GM12878 (cell line): ENCODE data around the gene CFAP20. TPM values are rescaled to one million over a fixed set of nuclear protein-coding genes. Genes with fewer than 3 reads are reported as not detected.

ENCODE experiments used
- ATAC-seq: fragments of 200-7000 bp; cut with Tn5 transposase; 3 replicates; pipeline ENCODE4 v1.9.1; 2020; ENCODE audit warnings: mild to moderate bottlenecking, moderate library complexity
- BruUV-seq: library from RNA; stranded (reverse); fragments of 400-500 nt; replicated peaks from 2 replicates; lab custom pipeline; 2021; lab: Mats Ljungman, UMichigan
- CTCF ChIA-PET: fragments of 300-600 bp; sonication (Branson Sonifier 250); formaldehyde crosslinking; extraction: SDS; loops from one replicate; lab custom pipeline; 2021; ENCODE audit warnings: inconsistent platforms; lab: Yijun Ruan, JAX
- POLR2A ChIA-PET: fragments of 350-600 bp; formaldehyde crosslinking; extraction: SDS; loops from one replicate; lab custom pipeline; 2021; ENCODE audit warnings: inconsistent platforms; lab: Charles Lee
- RAD21 ChIA-PET: fragments of 300-600 bp; sonication (Branson Sonifier 250); formaldehyde crosslinking; loops from one replicate; lab custom pipeline; 2023; ENCODE audit warnings: antibody characterized with exemption; ENCODE audit not compliant: unreplicated experiment; lab: Charles Lee
- SMC1A ChIA-PET: fragments of 300-600 bp; sonication (Branson Sonifier 250); formaldehyde crosslinking; loops from one replicate; lab custom pipeline; 2023; ENCODE audit not compliant: unreplicated experiment, uncharacterized antibody; lab: Charles Lee
- DNase-seq: peaks from one replicate; pipeline ENCODE4 v3.0.0-alpha.2; 2011; ENCODE audit warnings: low read depth, low spot score
- FAIRE-seq: peaks from 3 replicates; lab custom pipeline; 2011; peaks lifted over from hg19 to GRCh38; lab: Jason Lieb, UNC
- H2AFZ ChIP-seq: 2 replicates; pipeline ENCODE4 v1.6.0; 2011; ENCODE audit warnings: low read depth, low read length, control low read depth; ENCODE audit not compliant: control insufficient read depth
- H3K27ac ChIP-seq: 2 replicates; pipeline ENCODE4 v1.5.1; 2011; ENCODE audit warnings: control low read depth; ENCODE audit not compliant: control insufficient read depth, insufficient read depth
- H3K27me3 ChIP-seq, 2 experiments: replicated peaks in 1 of 2; 2 replicates each; pipeline versions ENCODE4 v1.6.0 to v1.6.1; 2011; ENCODE audit warnings: low read length in 1 of 2; ENCODE audit not compliant: control insufficient read depth in 2 of 2, insufficient read depth in 2 of 2
- H3K36me3 ChIP-seq, 2 experiments: 2 replicates each; pipeline ENCODE4 v1.5.1; 2011; ENCODE audit warnings: low read length in 1 of 2; ENCODE audit not compliant: control insufficient read depth in 2 of 2, insufficient read depth in 2 of 2
- H3K4me1 ChIP-seq: 2 replicates; pipeline ENCODE4 v1.6.1; 2011; ENCODE audit warnings: mild to moderate bottlenecking, low read length, moderate library complexity, mixed read lengths; ENCODE audit not compliant: control insufficient read depth, insufficient read depth
- H3K4me2 ChIP-seq: 2 replicates; pipeline ENCODE4 v1.6.0; 2011; ENCODE audit warnings: control low read depth; ENCODE audit not compliant: control insufficient read depth, insufficient read depth
- H3K4me3 ChIP-seq: fragments of 200-600 bp; sonication (generic); 2 replicates; pipeline ENCODE4 v1.5.1; 2016
- H3K79me2 ChIP-seq: 2 replicates; pipeline ENCODE4 v1.6.0; 2011; ENCODE audit warnings: low read length; ENCODE audit not compliant: control insufficient read depth, insufficient read depth
- H3K9ac ChIP-seq: 2 replicates; pipeline ENCODE4 v1.8.0; 2011; ENCODE audit warnings: low read length, control low read depth, mixed read lengths; ENCODE audit not compliant: control insufficient read depth, insufficient read depth
- H3K9me3 ChIP-seq: replicated peaks from 3 replicates; pipeline ENCODE4 v1.5.1; 2011; ENCODE audit warnings: mild to moderate bottlenecking, low read length; ENCODE audit not compliant: control insufficient read depth, insufficient read depth
- H4K20me1 ChIP-seq: 2 replicates; pipeline ENCODE4 v1.6.0; 2011; ENCODE audit not compliant: control insufficient read depth, insufficient read depth
- CREB1 ChIP-seq: IDR thresholded peaks from 2 replicates; pipeline ENCODE4 v1.6.1; 2012; ENCODE audit warnings: low read depth, mild to moderate bottlenecking, inconsistent platforms
- HSF1 ChIP-seq: fragments of 150-350 bp; IDR thresholded peaks from 2 replicates; pipeline ENCODE4 v1.6.1; 2014; ENCODE audit warnings: mild to moderate bottlenecking, low read depth, low read length
- NFXL1 ChIP-seq: fragments of 450-650 bp; IDR thresholded peaks from 2 replicates; pipeline ENCODE4 v1.6.1; 2017; ENCODE audit warnings: antibody characterized with exemption, mild to moderate bottlenecking, borderline replicate concordance
- NRF1 ChIP-seq: conservative IDR thresholded peaks from 2 replicates; pipeline ENCODE4 v1.6.1; 2011; ENCODE audit warnings: mild to moderate bottlenecking, low read depth, low read length, improper control_type of control experiment
- PAX8 ChIP-seq: fragments of 450-650 bp; IDR thresholded peaks from 2 replicates; pipeline ENCODE4 v1.6.1; 2017; ENCODE audit warnings: mild to moderate bottlenecking, moderate library complexity
- SIX5 ChIP-seq: IDR thresholded peaks from 2 replicates; pipeline ENCODE4 v1.6.1; 2011; ENCODE audit warnings: mild to moderate bottlenecking, low read depth, low read length, moderate library complexity; ENCODE audit not compliant: severe bottlenecking
- SMC3 ChIP-seq: IDR thresholded peaks from 2 replicates; pipeline ENCODE4 v1.6.1; 2011; ENCODE audit warnings: low read length, improper control_type of control experiment, borderline replicate concordance
- TBL1XR1 ChIP-seq: IDR thresholded peaks from 2 replicates; pipeline ENCODE4 v1.6.1; 2012; ENCODE audit warnings: low read depth, low read length, improper control_type of control experiment
- ZNF384 ChIP-seq: IDR thresholded peaks from 2 replicates; pipeline ENCODE4 v1.6.1; 2012; ENCODE audit warnings: low read depth, mild to moderate bottlenecking, low read length, improper control_type of control experiment, borderline replicate concordance
- WGBS: methylation state at CpG from one replicate; pipeline ENCODE4 v1.1.6; 2016; ENCODE audit warnings: low lambda C conversion rate; ENCODE audit not compliant: insufficient replicate concordance, insufficient coverage; ENCODE audit errors: missing lambda C conversion rate; 5-methylcytosine and 5-hydroxymethylcytosine counted together
- in situ Hi-C: fragments of 300-500 bp; cut with MboI; formaldehyde crosslinking; loops from 9 replicates; pipeline ENCODE4 v1.14.3; 2018; ENCODE audit warnings: mixed read lengths
- intact Hi-C: fragments of 100-400 bp; cut with micrococcal nuclease; formaldehyde crosslinking; loops from one replicate; pipeline ENCODE4 v1.14.2; 2022; ENCODE audit not compliant: unreplicated experiment
- polyA plus RNA-seq, 11 experiments: library from polyadenylated mRNA; depleted of rRNA in 4 of 11; unstranded in 6 of 11; stranded (reverse) in 5 of 11; fragments of >200 nt; fragmentation: Nextera tagmentation in 4 of 11; fragmentation: Illumina TruSeq in 1 of 11; extraction: Ambion mirVana in 4 of 11; extraction: Trizol in 1 of 11; gene quantifications; 1 replicate in 1 of 11; 2 replicates in 10 of 11; pipeline versions ENCODE4 v1.2.1 to v1.2.3, GENCODE V29; 2011 to 2016; ENCODE audit warnings: inconsistent platforms in 2 of 11, missing spikeins in 2 of 11, low read depth in 1 of 11
- total RNA-seq, 4 experiments: library from RNA; depleted of rRNA in 3 of 4; stranded (reverse); fragments of >200 nt in 3 of 4; fragmentation: Illumina TruSeq in 1 of 4; extraction: Trizol in 1 of 4; gene quantifications; 2 replicates each; pipeline versions ENCODE4 v1.2.1 to v1.2.3, GENCODE V29; 2013 to 2021
- TF ChIP-seq, protein P1 (sequence below): IDR thresholded peaks from 2 replicates; pipeline ENCODE4 v1.6.1; 2012; ENCODE audit warnings: low read depth, low read length, improper control_type of control experiment

CFAP20 gene
- total and polyA plus RNA-seq, 10 of the 15 experiments (the other 5 are each of a cell fraction or from before 2014, with no cell fraction given) = 10.9 to 61.7 (median 46.2) TPM

DNA sequence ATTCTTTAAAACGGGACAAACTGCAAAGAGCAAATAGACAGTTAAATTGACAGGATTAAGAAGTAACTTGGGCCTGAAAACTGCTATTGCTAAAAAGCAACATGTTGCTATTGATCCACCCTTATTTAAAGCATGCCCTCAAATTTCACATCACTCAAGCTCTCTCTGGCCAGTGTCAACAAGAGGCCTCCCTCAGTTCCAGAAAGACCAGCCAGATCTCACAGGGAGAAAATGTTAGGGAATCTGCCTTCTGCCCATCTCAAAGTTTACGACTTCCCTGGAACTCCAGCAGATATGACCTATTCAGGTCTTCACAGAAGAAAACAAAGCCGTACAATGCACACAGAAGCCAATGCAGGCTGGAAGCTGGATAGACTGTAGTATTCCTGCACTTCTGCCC is 8.9 kb downstream of the CFAP20 start:
- peaks cover 41% of the 10 kb centered on the region for H3K79me2 ChIP-seq
- ATAC-seq (no peak), FAIRE-seq (no peak), DNase-seq (no peak)
- H3K27ac ChIP-seq = no peak overlapping the region
- no peaks in the 10 kb centered on the region for H3K9me3 ChIP-seq
- no peak for TF ChIP-seq CREB1
- no peak for TF ChIP-seq NFXL1
- TF ChIP-seq TBL1XR1 = no peak
- TF ChIP-seq NRF1 = no peak
- no peak for TF ChIP-seq SIX5
- no TSS peak for BruUV-seq
- CTCF ChIA-PET = interaction anchor here (0.9 to 13.7 kb wide), 7 partner anchors 9 to 220 kb away, joined by 3 to 186 read pairs (median 14); partner anchors contain the start of gene CFAP20
- intact Hi-C loops = loop anchor here (5.0 to 10.0 kb wide), 2 partner anchors 223 to 675 kb away; partner anchors contain the start of genes CIAPIN1 and COQ9
- no peak overlapping the region for H3K4me2 ChIP-seq
- H3K4me1 ChIP-seq = peaks cover 12% of the 10 kb centered on the region
- no peak overlapping the region for H2AFZ ChIP-seq
- no peaks in the 10 kb centered on the region for H3K27me3 ChIP-seq
- RAD21 ChIA-PET = interaction anchor here (2.4 to 4.4 kb wide), 3 partner anchors 11 to 22 kb away, joined by 13 to 61 read pairs (median 24); no protein-coding TSS in a partner anchor
- SMC1A ChIA-PET = interaction anchor here (1.8 to 4.5 kb wide), 5 partner anchors 9 to 99 kb away, joined by 9 to 50 read pairs (median 17); partner anchors contain the start of gene CFAP20
- H4K20me1 ChIP-seq = no peaks in the 10 kb centered on the region; the same call in 1 of the 2 replicates
- H3K9ac ChIP-seq = no peak overlapping the region
- POLR2A ChIA-PET = interaction anchor here (2.4 kb wide), 1 partner anchor 17 kb away, joined by 12 read pairs; no protein-coding TSS in a partner anchor
- in situ Hi-C loops = no loop called here
- peaks cover 2 to 8% of the 10 kb centered on the region in 2 experiments for H3K36me3 ChIP-seq
- no peak overlapping the region for H3K4me3 ChIP-seq
- 92% methylated on average over 3 of the region's 3 CpGs for WGBS

DNA sequence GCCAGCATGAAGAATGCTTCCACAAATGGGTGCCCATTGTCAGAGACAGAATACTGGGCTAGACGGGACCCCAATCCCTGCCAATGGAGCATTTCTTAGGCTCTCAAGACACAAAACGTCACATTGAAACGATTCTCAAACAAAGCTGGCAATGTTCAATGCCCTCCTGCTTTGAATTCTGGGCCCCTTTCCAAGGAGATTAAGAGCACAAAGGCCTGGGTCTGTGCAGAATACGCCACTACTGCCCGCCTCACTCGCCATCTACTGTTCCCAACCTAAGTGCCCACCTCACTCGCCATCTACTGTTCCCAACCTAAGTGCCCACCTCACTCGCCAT is 9.7 kb downstream of the CFAP20 start:
- FAIRE-seq = no peak
- peaks cover 12% of the 10 kb centered on the region for H3K4me1 ChIP-seq
- no TSS peak for BruUV-seq
- intact Hi-C loops = no loop called here
- ATAC-seq = no peak
- no peak overlapping the region for H3K9ac ChIP-seq
- no peaks in the 10 kb centered on the region for H3K9me3 ChIP-seq
- TF ChIP-seq HSF1 = no peak
- TF ChIP-seq PAX8 = no peak
- TF ChIP-seq SMC3 = no peak
- TF ChIP-seq ZNF384 = no peak
- TF ChIP-seq, protein P1, sequence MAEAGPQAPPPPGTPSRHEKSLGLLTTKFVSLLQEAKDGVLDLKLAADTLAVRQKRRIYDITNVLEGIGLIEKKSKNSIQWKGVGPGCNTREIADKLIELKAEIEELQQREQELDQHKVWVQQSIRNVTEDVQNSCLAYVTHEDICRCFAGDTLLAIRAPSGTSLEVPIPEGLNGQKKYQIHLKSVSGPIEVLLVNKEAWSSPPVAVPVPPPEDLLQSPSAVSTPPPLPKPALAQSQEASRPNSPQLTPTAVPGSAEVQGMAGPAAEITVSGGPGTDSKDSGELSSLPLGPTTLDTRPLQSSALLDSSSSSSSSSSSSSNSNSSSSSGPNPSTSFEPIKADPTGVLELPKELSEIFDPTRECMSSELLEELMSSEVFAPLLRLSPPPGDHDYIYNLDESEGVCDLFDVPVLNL = no peak
- TF ChIP-seq, all 136 proteins: peak for 0
- no peak overlapping the region for H3K4me2 ChIP-seq
- no peak for DNase-seq
- in situ Hi-C loops = no loop called here
- ChIA-PET RAD21 (interaction anchor here (1.1 to 4.4 kb wide), 2 partner anchors 10 to 17 kb away, joined by 3 to 61 read pairs; partner anchors contain the start of gene CFAP20), POLR2A (interaction anchor here (0.6 kb wide), 1 partner anchor 70 kb away, joined by 3 read pairs; no protein-coding TSS in a partner anchor), CTCF (interaction anchor here (1.4 to 13.7 kb wide), 3 partner anchors 8 to 20 kb away, joined by 5 to 186 read pairs (median 14); partner anchors contain the start of gene CFAP20), SMC1A (interaction anchor here (1.0 to 2.1 kb wide), 3 partner anchors 10 to 17 kb away, joined by 3 to 6 read pairs (median 6); no protein-coding TSS in a partner anchor)
- no peak overlapping the region for H3K27ac ChIP-seq
- H3K4me3 ChIP-seq = no peak overlapping the region
- peaks cover 8 to 11% of the 10 kb centered on the region in 2 experiments for H3K36me3 ChIP-seq
- H3K79me2 ChIP-seq = peaks cover 37% of the 10 kb centered on the region
- H4K20me1 ChIP-seq = no peaks in the 10 kb centered on the region; the same call in 1 of the 2 replicates
- H2AFZ ChIP-seq = no peak overlapping the region
- H3K27me3 ChIP-seq = no peaks in the 10 kb centered on the region
- WGBS = 87% methylated on average over 8 of the region's 8 CpGs
